Measurements from ENCODE around the gene ISG20L2. TPM values are rescaled to one million over a fixed set of nuclear protein-coding genes. Genes with fewer than 3 reads are reported as not detected.

Gene ISG20L2
- total RNA-seq, 1 experiment from 2014 or later: 33.2 TPM

DNA sequence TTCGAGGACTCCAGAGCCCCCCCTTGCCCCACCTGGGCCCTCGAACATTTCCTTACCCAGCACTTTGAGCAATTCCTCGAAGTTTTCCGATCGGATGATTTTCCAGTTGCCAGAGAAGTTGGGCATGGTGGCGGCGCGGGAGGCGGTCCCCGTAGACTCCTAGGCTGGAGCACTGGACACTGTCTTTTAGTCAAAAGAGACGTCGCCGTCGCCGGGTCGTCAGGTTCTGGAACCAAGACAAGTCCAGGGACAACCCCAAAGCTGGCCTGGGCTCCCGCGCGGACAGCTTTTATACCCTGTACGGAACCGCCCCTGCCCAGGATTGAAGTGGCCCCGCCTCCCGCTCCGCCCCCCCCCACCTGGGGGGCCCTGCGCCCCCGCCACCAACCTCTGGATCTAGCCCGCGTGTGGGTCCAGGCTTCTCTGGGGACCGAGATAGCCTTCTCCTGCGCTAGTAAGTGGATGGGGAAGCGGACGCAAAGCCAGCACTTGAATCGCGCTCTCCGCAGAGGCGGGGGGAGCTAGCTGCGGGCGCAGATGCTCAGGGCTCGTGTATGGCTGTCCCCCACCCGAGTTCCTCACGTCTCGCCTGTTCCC is 23.1 kb downstream of the ISG20L2 start, which contains the start of gene CRABP2:
TSS of gene CRABP2 (minus strand) at position 263 of the 597 bp plus-strand sequence. CDS start at position 126, 137 bp downstream.
- peaks cover 15% of the 10 kb centered on the region for H3F3A ChIP-seq (ENCODE audit: insufficient read depth, low read depth)
- H3K4me2 ChIP-seq: peak within 1 kb of the TSS; percentile 92
- H3K27me3 ChIP-seq (ENCODE audit: insufficient read depth, low read depth): no peaks in the 10 kb centered on the region
- POLR2A ChIA-PET (ENCODE audit: unreplicated experiment): interaction anchor here (0.6 to 2.3 kb wide), 10 partner anchors 11 to 781 kb away, joined by 4 to 28 read pairs (median 11); partner anchors contain the start of gene METTL25B
- H3K4me1 ChIP-seq (replicated peaks; ENCODE audit: insufficient read depth): peaks cover 41% of the 10 kb centered on the region
- H3K9me3 ChIP-seq (ENCODE audit: insufficient read depth, low read depth): no peaks in the 10 kb centered on the region
- peak within 1 kb of the TSS; percentile 79 for H3K4me3 ChIP-seq
- no peaks in the 10 kb centered on the region for H3K9me2 ChIP-seq (ENCODE audit: insufficient read depth)
- H4K20me1 ChIP-seq (ENCODE audit: insufficient read depth): no peaks in the 10 kb centered on the region
- TF ChIP-seq CTCF (conservative IDR thresholded peaks at IDR 0.05) (no peak), EZH2 (IDR thresholded peaks at IDR 0.05; ENCODE audit: low read depth) (no peak)
- intact Hi-C loops (cut with micrococcal nuclease; ENCODE audit: unreplicated experiment): loop anchor here (1.0 kb wide), 2 partner anchors 12 to 21 kb away; no protein-coding TSS in a partner anchor
- BruUV-seq (replicated peaks): TSS peak; percentile 59
- peaks cover 30% of the 10 kb centered on the region for H3K79me2 ChIP-seq (ENCODE audit: low read depth)
- DNase-seq: peak in 1 of 2 experiments; percentile 60
- H3K27ac ChIP-seq: peak within 1 kb of the TSS; percentile 55
- H2AFZ ChIP-seq: peak within 1 kb of the TSS; percentile 71
- CTCF ChIA-PET: interaction anchor here (0.6 to 8.4 kb wide), 3 partner anchors 15 to 154 kb away, joined by 3 to 109 read pairs (median 21); no protein-coding TSS in a partner anchor
- H3K36me3 ChIP-seq (ENCODE audit: low read depth): no peaks in the 10 kb centered on the region

GRCh38 chr1:156704930-156705320 is 23.6 kb downstream of the ISG20L2 start:
- Histone ChIP-seq H3K9me3 (ENCODE audit: insufficient read depth, low read depth) (no peaks in the 10 kb centered on the region), H3K4me2 (peak overlapping the region; percentile 92), H3K4me3 (peak overlapping the region; percentile 79), H2AFZ (peak overlapping the region; percentile 71), H3K79me2 (ENCODE audit: low read depth) (peaks cover 30% of the 10 kb centered on the region), H3K36me3 (ENCODE audit: low read depth) (no peaks in the 10 kb centered on the region; the same call in 1 of the 2 replicates), H3K9me2 (ENCODE audit: insufficient read depth) (no peaks in the 10 kb centered on the region), H3K27me3 (ENCODE audit: insufficient read depth, low read depth) (no peaks in the 10 kb centered on the region), H4K20me1 (ENCODE audit: insufficient read depth) (no peaks in the 10 kb centered on the region), H3K27ac (peak overlapping the region; percentile 55), H3K4me1 (replicated peaks; ENCODE audit: insufficient read depth) (peaks cover 36% of the 10 kb centered on the region), H3F3A (ENCODE audit: insufficient read depth, low read depth) (peaks cover 10% of the 10 kb centered on the region)
- TF ChIP-seq EZH2 (IDR thresholded peaks at IDR 0.05; ENCODE audit: low read depth): no peak
- no peak for TF ChIP-seq CTCF (conservative IDR thresholded peaks at IDR 0.05)
- intact Hi-C loops (cut with micrococcal nuclease; ENCODE audit: unreplicated experiment): loop anchor here (1.0 kb wide), 2 partner anchors 12 to 21 kb away; no protein-coding TSS in a partner anchor
- TSS peak; percentile 68 for BruUV-seq (replicated peaks)
- DNase-seq: peak; percentile 70 to 78
- ChIA-PET POLR2A (ENCODE audit: unreplicated experiment) (interaction anchor here (0.7 to 2.3 kb wide), 6 partner anchors 10 to 44 kb away, joined by 4 to 28 read pairs (median 11); partner anchors contain the start of gene METTL25B), CTCF (interaction anchor here (0.6 to 8.4 kb wide), 2 partner anchors 15 to 155 kb away, joined by 3 to 109 read pairs; no protein-coding TSS in a partner anchor)

DNA sequence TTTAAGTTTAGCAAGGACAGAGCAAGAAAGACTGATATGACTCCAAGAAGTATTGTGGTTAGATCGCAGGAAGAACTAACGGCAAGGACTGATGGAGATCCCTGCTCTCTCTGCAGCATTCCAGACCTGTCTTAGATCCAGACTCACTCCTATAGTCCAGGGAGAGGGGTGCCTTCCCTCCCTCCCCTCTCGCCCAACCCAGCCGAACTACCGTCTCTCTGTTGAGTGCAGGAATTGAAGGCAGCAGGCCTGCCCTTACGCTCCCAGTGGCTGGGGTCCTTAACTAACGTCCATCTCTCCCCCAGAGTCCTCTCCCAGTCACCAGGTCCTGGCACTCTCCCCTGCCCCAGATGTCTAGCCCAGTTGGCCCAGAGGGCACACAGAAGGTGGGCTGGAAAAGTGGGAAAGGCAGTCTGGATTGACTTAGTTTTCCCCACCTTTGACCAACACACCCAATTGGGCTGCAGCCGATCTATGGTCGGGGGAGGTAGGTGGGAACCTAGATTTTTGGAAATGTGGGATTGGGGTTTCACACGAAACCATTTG is 24.3 kb downstream of the ISG20L2 start:
- no peak overlapping the region; the same call in 1 of the 2 replicates for H2AFZ ChIP-seq
- ChIA-PET POLR2A (ENCODE audit: unreplicated experiment) (interaction anchor here (0.6 to 2.3 kb wide), 3 partner anchors 12 to 204 kb away, joined by 12 to 28 read pairs (median 15); partner anchors contain the start of gene MEF2D), CTCF (interaction anchor here (8.4 kb wide), 1 partner anchor 14 kb away, joined by 109 read pairs; no protein-coding TSS in a partner anchor)
- BruUV-seq (replicated peaks): no TSS peak
- intact Hi-C loops (cut with micrococcal nuclease; ENCODE audit: unreplicated experiment): no loop called here
- no peaks in the 10 kb centered on the region for H3K27me3 ChIP-seq (ENCODE audit: insufficient read depth, low read depth)
- no peaks in the 10 kb centered on the region for H4K20me1 ChIP-seq (ENCODE audit: insufficient read depth)
- peaks cover 30% of the 10 kb centered on the region for H3K79me2 ChIP-seq (ENCODE audit: low read depth)
- peaks cover 10% of the 10 kb centered on the region for H3F3A ChIP-seq (ENCODE audit: insufficient read depth, low read depth)
- H3K4me3 ChIP-seq: peak overlapping the region; percentile 79
- no peaks in the 10 kb centered on the region; the same call in 1 of the 2 replicates for H3K36me3 ChIP-seq (ENCODE audit: low read depth)
- peak overlapping the region; percentile 92 for H3K4me2 ChIP-seq
- no peak for DNase-seq
- H3K9me3 ChIP-seq (ENCODE audit: insufficient read depth, low read depth): no peaks in the 10 kb centered on the region
- H3K27ac ChIP-seq: peak overlapping the region; percentile 55
- peaks cover 29% of the 10 kb centered on the region for H3K4me1 ChIP-seq (replicated peaks; ENCODE audit: insufficient read depth)
- no peak for TF ChIP-seq CTCF (conservative IDR thresholded peaks at IDR 0.05)
- no peak for TF ChIP-seq EZH2 (IDR thresholded peaks at IDR 0.05; ENCODE audit: low read depth)
- no peaks in the 10 kb centered on the region for H3K9me2 ChIP-seq (ENCODE audit: insufficient read depth)
